Adrenal gland (tissue), 5 donors: Measurements from ENCODE around the gene PBX2.

Experiments
- POLR2A ChIP-seq, 2 donors: fragments of 450-650 bp; IDR thresholded peaks; one replicate each; pipeline ENCODE4 v1.6.1; 2017; ENCODE audit warnings: antibody characterized with exemption in 2 of 2, mild to moderate bottlenecking in 2 of 2, moderate library complexity in 1 of 2
- TF ChIP-seq, protein P1 (sequence below), 6 experiments: fragments of 450-650 bp in 4 of 6; fragments of 200-600 bp in 2 of 6; sonication (generic) in 1 of 6; IDR thresholded peaks; 1 replicate in 5 of 6; 2 replicates in 1 of 6; pipeline versions ENCODE4 v1.5.1 to v1.8.0; 2016 to 2021; ENCODE audit warnings: antibody characterized with exemption in 6 of 6, mild to moderate bottlenecking in 2 of 6, moderate library complexity in 1 of 6
- donor health status: DM: no; HTN: no; CAD: no.

GRCh38 chr6:32234934-32235333, 44.9 kb upstream of the PBX2 start:
- TF ChIP-seq, protein P1, sequence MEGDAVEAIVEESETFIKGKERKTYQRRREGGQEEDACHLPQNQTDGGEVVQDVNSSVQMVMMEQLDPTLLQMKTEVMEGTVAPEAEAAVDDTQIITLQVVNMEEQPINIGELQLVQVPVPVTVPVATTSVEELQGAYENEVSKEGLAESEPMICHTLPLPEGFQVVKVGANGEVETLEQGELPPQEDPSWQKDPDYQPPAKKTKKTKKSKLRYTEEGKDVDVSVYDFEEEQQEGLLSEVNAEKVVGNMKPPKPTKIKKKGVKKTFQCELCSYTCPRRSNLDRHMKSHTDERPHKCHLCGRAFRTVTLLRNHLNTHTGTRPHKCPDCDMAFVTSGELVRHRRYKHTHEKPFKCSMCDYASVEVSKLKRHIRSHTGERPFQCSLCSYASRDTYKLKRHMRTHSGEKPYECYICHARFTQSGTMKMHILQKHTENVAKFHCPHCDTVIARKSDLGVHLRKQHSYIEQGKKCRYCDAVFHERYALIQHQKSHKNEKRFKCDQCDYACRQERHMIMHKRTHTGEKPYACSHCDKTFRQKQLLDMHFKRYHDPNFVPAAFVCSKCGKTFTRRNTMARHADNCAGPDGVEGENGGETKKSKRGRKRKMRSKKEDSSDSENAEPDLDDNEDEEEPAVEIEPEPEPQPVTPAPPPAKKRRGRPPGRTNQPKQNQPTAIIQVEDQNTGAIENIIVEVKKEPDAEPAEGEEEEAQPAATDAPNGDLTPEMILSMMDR (IDR thresholded peaks at IDR 0.05) = no peak
- no peak for TF ChIP-seq POLR2A (IDR thresholded peaks at IDR 0.05)
